ENCODE data around the gene TEX36. TPM values are rescaled to one million over a fixed set of nuclear protein-coding genes. Genes with fewer than 3 reads are reported as not detected.
A peak's percentile ranks its signal among the peaks of the same experiment; 100 is the strongest.
"Not testable (repeated sequence)": the region's sequence is repeated elsewhere in the genome, so short reads cannot be mapped to it uniquely, and the experiment has no call there.

The TEX36 gene
- total and polyA plus RNA-seq, 4 donors: not detected

- H3K9ac ChIP-seq (ENCODE audit: insufficient read depth in 1 of 2, low read length in 2 of 2): no peak overlapping the region
- TF ChIP-seq CTCF (IDR thresholded peaks at IDR 0.05; ENCODE audit: control extremely low read depth, extremely low read depth): no peak
- no peak overlapping the region for H3K27ac ChIP-seq (ENCODE audit: low read depth in 1 of 2, low read length in 1 of 2)
- no peak for ATAC-seq (ENCODE audit: insufficient read depth, low FRiP score)
- H3K27me3 ChIP-seq (ENCODE audit: control insufficient read depth in 3 of 3, insufficient read depth in 3 of 3, low read length in 2 of 3): no peaks in the 10 kb centered on the region
- 82 to 84% methylated on average over 12 of the region's 12 CpGs for WGBS, 2 donors
- peaks cover 0 to 3% (median 0%) of the 10 kb centered on the region in 5 donors for H3K4me1 ChIP-seq (ENCODE audit: control insufficient read depth in 5 of 5, insufficient read depth in 5 of 5, low read length in 5 of 5)
- H3K36me3 ChIP-seq (ENCODE audit: control insufficient read depth in 4 of 4, insufficient read depth in 4 of 4, low read length in 4 of 4): no peaks in the 10 kb centered on the region
- no peak overlapping the region for H3K4me3 ChIP-seq
- peaks cover 0 to under 1% (median 0%) of the 10 kb centered on the region in 4 donors for H3K9me3 ChIP-seq (ENCODE audit: control insufficient read depth in 4 of 4, insufficient read depth in 3 of 4, low read length in 3 of 4)
- DNase-seq: no peak
Measured at GRCh38 chr10:125661431-125661940, 21.5 kb downstream of the TEX36 start.

GRCh38 chr10:125659071-125659470 is 23.9 kb downstream of the TEX36 start:
- DNase-seq (peak in 2 of 3 donors; percentile 53 to 70), ATAC-seq (ENCODE audit: insufficient read depth, low FRiP score) (no peak)
- H3K36me3 ChIP-seq (ENCODE audit: control insufficient read depth in 4 of 4, insufficient read depth in 4 of 4, low read length in 4 of 4): no peaks in the 10 kb centered on the region
- H3K27ac ChIP-seq (ENCODE audit: low read depth in 1 of 2, low read length in 1 of 2): no peak overlapping the region
- peaks cover 0 to 3% (median 0%) of the 10 kb centered on the region in 5 donors for H3K4me1 ChIP-seq (ENCODE audit: control insufficient read depth in 5 of 5, insufficient read depth in 5 of 5, low read length in 5 of 5)
- H3K9me3 ChIP-seq (ENCODE audit: control insufficient read depth in 4 of 4, insufficient read depth in 3 of 4, low read length in 3 of 4): no peaks in the 10 kb centered on the region
- TF ChIP-seq CTCF (IDR thresholded peaks at IDR 0.05; ENCODE audit: control extremely low read depth, extremely low read depth): no peak
- H3K27me3 ChIP-seq (ENCODE audit: control insufficient read depth in 3 of 3, insufficient read depth in 3 of 3, low read length in 2 of 3): no peaks in the 10 kb centered on the region
- no peak overlapping the region for H3K4me3 ChIP-seq
- H3K9ac ChIP-seq (ENCODE audit: insufficient read depth in 1 of 2, low read length in 2 of 2): no peak overlapping the region
- 80 to 84% methylated on average over 1 of the region's 1 CpG for WGBS, 2 donors

- Histone ChIP-seq H3K9me3 (ENCODE audit: control insufficient read depth in 4 of 4, insufficient read depth in 3 of 4, low read length in 3 of 4) (no peaks in the 10 kb centered on the region), H3K4me3 (no peak overlapping the region), H3K27me3 (ENCODE audit: control insufficient read depth in 3 of 3, insufficient read depth in 3 of 3, low read length in 2 of 3) (no peaks in the 10 kb centered on the region), H3K27ac (ENCODE audit: low read depth in 1 of 2, low read length in 1 of 2) (no peak overlapping the region), H3K4me1 (ENCODE audit: control insufficient read depth in 5 of 5, insufficient read depth in 5 of 5, low read length in 5 of 5) (no peaks in the 10 kb centered on the region), H3K9ac (ENCODE audit: insufficient read depth in 1 of 2, low read length in 2 of 2) (no peak overlapping the region), H3K36me3 (ENCODE audit: control insufficient read depth in 4 of 4, insufficient read depth in 4 of 4, low read length in 4 of 4) (no peaks in the 10 kb centered on the region)
- no peak for TF ChIP-seq CTCF (IDR thresholded peaks at IDR 0.05; ENCODE audit: control extremely low read depth, extremely low read depth)
- 76% methylated on average over 3 of the region's 3 CpGs for WGBS, 2 donors
- ATAC-seq (ENCODE audit: insufficient read depth, low FRiP score) (no peak), DNase-seq (no peak)
Measured at GRCh38 chr10:125656523-125656922, 26.4 kb downstream of the TEX36 start.

- 94 to 96% methylated on average over 1 of the region's 2 CpGs for WGBS, 2 donors
- not testable (repeated sequence) for H3K27me3 ChIP-seq (ENCODE audit: control insufficient read depth in 3 of 3, insufficient read depth in 3 of 3, low read length in 2 of 3); H3K4me3 ChIP-seq; H3K27ac ChIP-seq (ENCODE audit: low read depth in 1 of 2, low read length in 1 of 2); H3K4me1 ChIP-seq (ENCODE audit: control insufficient read depth in 5 of 5, insufficient read depth in 5 of 5, low read length in 5 of 5); H3K9ac ChIP-seq (ENCODE audit: insufficient read depth in 1 of 2, low read length in 2 of 2); DNase-seq; ATAC-seq (ENCODE audit: insufficient read depth, low FRiP score); H3K36me3 ChIP-seq (ENCODE audit: control insufficient read depth in 4 of 4, insufficient read depth in 4 of 4, low read length in 4 of 4); H3K9me3 ChIP-seq (ENCODE audit: control insufficient read depth in 4 of 4, insufficient read depth in 3 of 4, low read length in 3 of 4)
Measured at GRCh38 chr10:125653113-125653512, 29.9 kb downstream of the TEX36 start.

Measured in lung (tissue), 12 donors.